K562 (cell line): ENCODE results near the gene LRRC4C. TPM values are rescaled to one million over a fixed set of nuclear protein-coding genes. Genes with fewer than 3 reads are reported as not detected.

Experiments used
- ATAC-seq: fragments of 200-7000 bp; cut with Tn5 transposase; 3 replicates; pipeline ENCODE4 v1.9.1; 2020; ENCODE audit warnings: moderate library complexity
- BruUV-seq: library from RNA; stranded (reverse); fragments of 400-500 nt; replicated peaks from 2 replicates; lab custom pipeline; 2021; lab: Mats Ljungman, UMichigan
- CTCF ChIA-PET: fragments of 300-600 bp; formaldehyde crosslinking; extraction: SDS; loops from one replicate; lab custom pipeline; 2021; ENCODE audit warnings: low intra/inter-chr PET ratio; lab: Yijun Ruan, JAX
- POLR2A ChIA-PET: fragments of 300-600, 350-650 bp; sonication (Branson Sonifier 250); formaldehyde crosslinking; extraction: SDS; loops from one replicate; lab custom pipeline; 2021; ENCODE audit warnings: antibody characterized with exemption, inconsistent platforms; lab: Yijun Ruan, JAX
- DNase-seq, 4 experiments: peaks; one replicate each; pipeline versions ENCODE4 v3.0.0 to v3.0.0-alpha.2; 2011 to 2018; ENCODE audit warnings: low spot score in 3 of 4, mixed read lengths in 3 of 4; ENCODE audit errors: extremely low read depth in 1 of 4
- FAIRE-seq: peaks from 2 replicates; lab custom pipeline; 2011; peaks lifted over from hg19 to GRCh38; lab: Jason Lieb, UNC
- H2AFZ ChIP-seq: 2 replicates; pipeline ENCODE4 v1.6.0; 2011; ENCODE audit warnings: low read depth, low read length, control low read depth, inconsistent platforms
- H3K27ac ChIP-seq: fragments of 200-600 bp; 3 replicates; pipeline ENCODE4 v1.8.0; 2011; ENCODE audit warnings: low read depth, mild to moderate bottlenecking, control low read depth, inconsistent platforms, low read length, moderate library complexity, mixed read lengths; ENCODE audit errors: extremely low read depth
- H3K27me3 ChIP-seq, 2 experiments: fragments of 300-600 bp in 1 of 2; 2 replicates in 1 of 2; 3 replicates in 1 of 2; pipeline versions ENCODE4 v1.6.0 to v1.8.0; 2011; ENCODE audit warnings: inconsistent platforms in 2 of 2, low read length in 2 of 2, mild to moderate bottlenecking in 1 of 2, mixed read lengths in 1 of 2, moderate library complexity in 1 of 2; ENCODE audit not compliant: control insufficient read depth in 2 of 2, insufficient read depth in 2 of 2
- H3K36me3 ChIP-seq: fragments of 300-600 bp; 3 replicates; pipeline ENCODE4 v1.8.0; 2011; ENCODE audit warnings: mild to moderate bottlenecking, low read length, inconsistent platforms; ENCODE audit not compliant: control insufficient read depth, insufficient read depth
- H3K4me1 ChIP-seq, 2 experiments: fragments of 200-600 bp in 1 of 2; replicated peaks in 1 of 2; 2 replicates in 1 of 2; 3 replicates in 1 of 2; pipeline versions ENCODE4 v1.5.1 to v1.8.0; 2011; ENCODE audit warnings: inconsistent platforms in 2 of 2, low read length in 2 of 2, mild to moderate bottlenecking in 1 of 2, mixed read lengths in 1 of 2, moderate library complexity in 1 of 2; ENCODE audit not compliant: control insufficient read depth in 2 of 2, insufficient read depth in 2 of 2
- H3K4me2 ChIP-seq: 2 replicates; pipeline ENCODE4 v1.6.1; 2011; ENCODE audit warnings: low read length, control low read depth, inconsistent platforms, mixed read lengths; ENCODE audit not compliant: insufficient read depth
- H3K4me3 ChIP-seq: fragments of 200-600 bp; sonication (generic), shearing (Covaris generic); 2 replicates; pipeline ENCODE4 v1.5.1; 2016; ENCODE audit warnings: control low read depth, inconsistent platforms
- H3K79me2 ChIP-seq: fragments of 200-600 bp; 3 replicates; pipeline ENCODE4 v1.8.0; 2011; ENCODE audit warnings: low read length, inconsistent platforms; ENCODE audit not compliant: control insufficient read depth, insufficient read depth
- H3K9ac ChIP-seq, 2 experiments: 2 replicates each; pipeline versions ENCODE4 v1.6.0 to v1.6.1; 2011; ENCODE audit warnings: low read depth in 2 of 2, low read length in 2 of 2, control low read depth in 1 of 2, inconsistent platforms in 1 of 2, mild to moderate bottlenecking in 1 of 2, mixed read lengths in 1 of 2; ENCODE audit not compliant: insufficient read depth in 1 of 2
- H3K9me1 ChIP-seq: one replicate; pipeline ENCODE4 v1.6.0; 2011; ENCODE audit warnings: inconsistent platforms, mild to moderate bottlenecking, low read length, moderate library complexity; ENCODE audit not compliant: control insufficient read depth, insufficient read depth
- H3K9me3 ChIP-seq: replicated peaks from 2 replicates; pipeline ENCODE4 v1.5.1; 2011; ENCODE audit warnings: low read depth, low read length, inconsistent platforms; ENCODE audit not compliant: control insufficient read depth, insufficient read depth
- H4K20me1 ChIP-seq: replicated peaks from 2 replicates; pipeline ENCODE4 v1.6.1; 2011; ENCODE audit warnings: low read length, inconsistent platforms, mixed read lengths; ENCODE audit not compliant: control insufficient read depth, insufficient read depth
- ARID2 ChIP-seq: fragments of 450-650 bp; IDR thresholded peaks from 2 replicates; pipeline ENCODE4 v1.6.1; 2017; ENCODE audit warnings: antibody characterized with exemption, mild to moderate bottlenecking
- CREBBP ChIP-seq: IDR thresholded peaks from one replicate; pipeline ENCODE4 v1.6.1; 2012; ENCODE audit warnings: low read depth, mild to moderate bottlenecking, control low read depth, inconsistent platforms, low read length
- DACH1 ChIP-seq: fragments of 450-650 bp; IDR thresholded peaks from 2 replicates; pipeline ENCODE4 v1.6.1; 2018; ENCODE audit not compliant: partially characterized antibody
- FIP1L1 ChIP-seq: fragments of 200-400 bp; formaldehyde crosslinking; IDR thresholded peaks from 2 replicates; pipeline ENCODE4 v1.6.1; 2018; ENCODE audit warnings: mild to moderate bottlenecking, low read depth, low read length; ENCODE audit not compliant: poor library complexity, severe bottlenecking
- GABPB2 ChIP-seq: fragments of 250-450 bp; sonication (Bioruptor Pico); conservative IDR thresholded peaks from 2 replicates; pipeline ENCODE4 v1.5.1; 2021; ENCODE audit warnings: mild to moderate bottlenecking
- MEF2A ChIP-seq: IDR thresholded peaks from 2 replicates; pipeline ENCODE4 v1.6.1; 2011; ENCODE audit warnings: low read depth, mild to moderate bottlenecking, low read length, moderate library complexity; ENCODE audit not compliant: control insufficient read depth
- MLX ChIP-seq, 2 experiments: fragments of 450-650 bp in 1 of 2; sonication (generic) in 1 of 2; formaldehyde crosslinking; conservative IDR thresholded peaks; 2 replicates each; pipeline versions ENCODE4 v1.4.0 to v1.8.1; 2020 to 2022; ENCODE audit warnings: mild to moderate bottlenecking in 1 of 2, missing genetic modification reagents in 1 of 2
- NCOA4 ChIP-seq: fragments of 450-650 bp; IDR thresholded peaks from 2 replicates; pipeline ENCODE4 v1.6.1; 2018; ENCODE audit warnings: mild to moderate bottlenecking; ENCODE audit not compliant: partially characterized antibody
- RAD21 ChIP-seq, 2 experiments: fragments of 250-450 bp in 1 of 2; fragments of 450-650 bp in 1 of 2; sonication (Bioruptor Pico) in 1 of 2; formaldehyde crosslinking in 1 of 2; IDR thresholded peaks in 1 of 2; conservative IDR thresholded peaks in 1 of 2; 2 replicates each; pipeline versions ENCODE4 v1.4.0 to v1.8.0; 2020 to 2022; ENCODE audit warnings: mild to moderate bottlenecking in 2 of 2, moderate library complexity in 1 of 2
- RBM39 ChIP-seq: fragments of 200-400 bp; formaldehyde crosslinking; optimal IDR thresholded peaks from 2 replicates; pipeline ENCODE3; 2018; ENCODE audit warnings: low read depth, low read length
- SRSF9 ChIP-seq: fragments of 200-400 bp; formaldehyde crosslinking; IDR thresholded peaks from 2 replicates; pipeline ENCODE4 v1.6.1; 2017; ENCODE audit warnings: low read depth, low read length, borderline replicate concordance
- ZNF324 ChIP-seq: fragments of 250-450 bp; sonication (Bioruptor Pico); IDR thresholded peaks from 2 replicates; pipeline ENCODE4 v1.4.0; 2020; ENCODE audit warnings: mild to moderate bottlenecking
- ZNF445 ChIP-seq: fragments of 250-450 bp; sonication (Bioruptor Pico); IDR thresholded peaks from 2 replicates; pipeline ENCODE4 v1.4.0; 2020; ENCODE audit warnings: low read depth, mild to moderate bottlenecking, moderate library complexity
- ZNF589 ChIP-seq: fragments of 200-800 bp; sonication (Bioruptor generic); IDR thresholded peaks from 2 replicates; pipeline ENCODE4 v1.6.1; 2016; ENCODE audit warnings: low read depth, missing genetic modification characterization, missing compliant biosample characterization
- WGBS: fragments of 100-300 bp; shearing (Covaris generic); methylation state at CpG from one replicate; pipeline ENCODE4 v1.1.6; 2016; ENCODE audit warnings: low coverage, mixed read lengths; ENCODE audit not compliant: insufficient coverage; ENCODE audit errors: missing lambda C conversion rate; 5-methylcytosine and 5-hydroxymethylcytosine counted together
- in situ Hi-C: fragments of 300-500 bp; cut with MboI; formaldehyde crosslinking; loops from 4 replicates; pipeline ENCODE4 v1.15.0; 2018; ENCODE audit warnings: inconsistent platforms, mixed read lengths
- intact Hi-C: fragments of 100-400 bp; cut with micrococcal nuclease; formaldehyde crosslinking; loops from 2 replicates; pipeline ENCODE4 v1.14.2; 2022
- polyA plus RNA-seq, 8 experiments: library from polyadenylated mRNA; depleted of rRNA in 4 of 8; stranded (reverse) in 5 of 8; unstranded in 3 of 8; fragments of >200 nt; fragmentation: Nextera tagmentation in 2 of 8; fragmentation: Illumina TruSeq in 1 of 8; extraction: Ambion mirVana in 2 of 8; extraction: Trizol in 1 of 8; gene quantifications; 2 replicates each; pipeline versions ENCODE4 v1.2.1 to v1.2.3, GENCODE V29; 2011 to 2014; ENCODE audit warnings: inconsistent platforms in 1 of 8, missing spikeins in 1 of 8
- total RNA-seq, 7 experiments: library from RNA; depleted of rRNA in 6 of 7; stranded (reverse); fragments of >200 nt in 6 of 7; fragmentation: Illumina TruSeq in 2 of 7; extraction: Trizol in 2 of 7; gene quantifications; 2 replicates each; pipeline versions ENCODE4 v1.2.1 to v1.2.3, GENCODE V29; 2011 to 2021; ENCODE audit warnings: low replicate concordance in 1 of 7

Gene LRRC4C
- total and polyA plus RNA-seq, 9 of the 15 experiments (the other 6 are each of a cell fraction or from before 2014, with no cell fraction given): not detected

- no peak for TF ChIP-seq CREBBP
These were observed 12.9 kb downstream of the LRRC4C start (continued) for GRCh38 chr11:41446566-41446965.

GRCh38 chr11:41446107-41446506, 13.3 kb downstream of the LRRC4C start:
- no peak for TF ChIP-seq ARID2
- no peak for TF ChIP-seq MEF2A
- TF ChIP-seq MLX (CRISPR knock-in tag; conservative IDR thresholded peaks at IDR 0.05): no peak
- no peak for TF ChIP-seq ZNF324 (CRISPR knock-in tag)
- no peak for TF ChIP-seq SRSF9
- TF ChIP-seq FIP1L1: no peak
- TF ChIP-seq ZNF589 (CRISPR knock-in tag): no peak
- no peak for TF ChIP-seq RBM39
- TF ChIP-seq DACH1: no peak
- no peak for TF ChIP-seq RAD21 (CRISPR knock-in tag; conservative IDR thresholded peaks at IDR 0.05 in 1 of 2, IDR thresholded peaks at IDR 0.05 in 1 of 2)
- TF ChIP-seq GABPB2 (CRISPR knock-in tag): no peak
- TF ChIP-seq ZNF445 (CRISPR knock-in tag): no peak
- no peak for TF ChIP-seq NCOA4
- Histone ChIP-seq H3K4me3 (no peak overlapping the region), H3K27me3 (no peaks in the 10 kb centered on the region), H4K20me1 (no peaks in the 10 kb centered on the region), H3K79me2 (no peaks in the 10 kb centered on the region), H3K9ac (no peak overlapping the region), H3K9me1 (no peaks in the 10 kb centered on the region), H2AFZ (no peak overlapping the region), H3K4me2 (no peak overlapping the region), H3K27ac (no peak overlapping the region), H3K4me1 (no peaks in the 10 kb centered on the region), H3K9me3 (no peaks in the 10 kb centered on the region), H3K36me3 (no peaks in the 10 kb centered on the region)
- ChIA-PET POLR2A (no interaction called here), CTCF (no interaction called here)
- intact Hi-C loops (no loop called here), in situ Hi-C loops (no loop called here)
- no TSS peak for BruUV-seq
- no peak for FAIRE-seq
- no peak for ATAC-seq
- WGBS: 8% methylated on average over 2 of the region's 2 CpGs
- DNase-seq: no peak
